HEK293 (cell line): Measurements from ENCODE around the gene CENPS.

Source experiments
- CTCF ChIA-PET: fragments of 350-600 bp; formaldehyde crosslinking; extraction: SDS; loops from one replicate; lab custom pipeline; 2021; ENCODE audit warnings: antibody characterized with exemption; lab: Yijun Ruan, JAX
- POLR2A ChIA-PET: fragments of 300-600 bp; formaldehyde crosslinking; extraction: SDS; loops from one replicate; lab custom pipeline; 2020; ENCODE audit warnings: antibody characterized with exemption, inconsistent platforms; lab: Yijun Ruan, JAX
- H3K27ac ChIP-seq: fragments of 200-500 bp; sonication (Bioruptor generic); 2 replicates; pipeline ENCODE4 v1.5.1; 2014; ENCODE audit warnings: low read depth, low read length, control low read depth, inconsistent platforms; ENCODE audit errors: extremely low read depth
- H3K36me3 ChIP-seq, 2 experiments: fragments of 200-500 bp in 1 of 2; sonication (Bioruptor generic) in 1 of 2; 1 replicate in 1 of 2; 2 replicates in 1 of 2; pipeline ENCODE4 v1.5.1; 2014 to 2017; ENCODE audit warnings: inconsistent platforms in 2 of 2, low read length in 2 of 2; ENCODE audit not compliant: control insufficient read depth in 2 of 2, insufficient read depth in 1 of 2
- H3K4me1 ChIP-seq: fragments of 200-500 bp; sonication (Bioruptor generic); 2 replicates; pipeline ENCODE4 v1.5.1; 2014; ENCODE audit warnings: mild to moderate bottlenecking, low read length, inconsistent platforms; ENCODE audit not compliant: control insufficient read depth, insufficient read depth
- H3K4me3 ChIP-seq: 2 replicates; pipeline ENCODE4 v1.5.1; 2011; ENCODE audit warnings: low read depth, mild to moderate bottlenecking, control low read depth, low read length, moderate library complexity
- H3K9me3 ChIP-seq: fragments of 200-500 bp; sonication (Bioruptor generic); 2 replicates; pipeline ENCODE4 v1.5.1; 2014; ENCODE audit warnings: low read depth, low read length, inconsistent platforms; ENCODE audit not compliant: control insufficient read depth, insufficient read depth
- GLI2 ChIP-seq: fragments of 450-650 bp; formaldehyde crosslinking; IDR thresholded peaks from 2 replicates; pipeline ENCODE4; 2017; ENCODE audit warnings: missing biosample characterization, missing genetic modification characterization, low read depth, borderline replicate concordance
- HOXA7 ChIP-seq: sonication (generic); formaldehyde crosslinking; IDR thresholded peaks from 2 replicates; pipeline ENCODE4 v1.8.1; 2022; ENCODE audit warnings: missing genetic modification reagents, borderline replicate concordance
- MYNN ChIP-seq: fragments of 450-650 bp; formaldehyde crosslinking; IDR thresholded peaks from 2 replicates; pipeline ENCODE4 v1.5.1; 2016; ENCODE audit warnings: missing biosample characterization, missing genetic modification characterization, borderline replicate concordance
- PRDM6 ChIP-seq: fragments of 450-650 bp; formaldehyde crosslinking; IDR thresholded peaks from 2 replicates; pipeline ENCODE4 v1.5.1; 2017; ENCODE audit warnings: missing biosample characterization, missing genetic modification characterization
- YY2 ChIP-seq: fragments of 450-650 bp; formaldehyde crosslinking; IDR thresholded peaks from 2 replicates; pipeline ENCODE4 v1.5.1; 2016; ENCODE audit warnings: missing biosample characterization, missing genetic modification characterization
- ZNF169 ChIP-seq: fragments of 450-650 bp; formaldehyde crosslinking; IDR thresholded peaks from 2 replicates; pipeline ENCODE4 v1.5.1; 2016; ENCODE audit warnings: missing biosample characterization, missing genetic modification characterization
- ZNF23 ChIP-seq: fragments of 450-650 bp; formaldehyde crosslinking; IDR thresholded peaks from 2 replicates; pipeline ENCODE4 v1.5.1; 2016; ENCODE audit warnings: missing biosample characterization, missing genetic modification characterization, borderline replicate concordance
- ZNF350 ChIP-seq: fragments of 450-650 bp; formaldehyde crosslinking; IDR thresholded peaks from 2 replicates; pipeline ENCODE4 v1.5.0; 2017; ENCODE audit warnings: missing biosample characterization, mild to moderate bottlenecking, missing genetic modification characterization
- ZNF391 ChIP-seq: fragments of 450-650 bp; formaldehyde crosslinking; IDR thresholded peaks from 2 replicates; pipeline ENCODE4 v1.5.1; 2016; ENCODE audit warnings: low read depth, missing biosample characterization, missing genetic modification characterization, borderline replicate concordance
- ZNF423 ChIP-seq: fragments of 450-650 bp; formaldehyde crosslinking; IDR thresholded peaks from 2 replicates; pipeline ENCODE4 v1.5.1; 2016; ENCODE audit warnings: missing biosample characterization, missing genetic modification characterization
- ZNF513 ChIP-seq: fragments of 450-650 bp; IDR thresholded peaks from 2 replicates; pipeline ENCODE4 v1.5.1; 2018; ENCODE audit warnings: missing biosample characterization, missing genetic modification characterization
- ZNF629 ChIP-seq: fragments of 450-650 bp; formaldehyde crosslinking; IDR thresholded peaks from 2 replicates; pipeline ENCODE4 v1.5.1; 2017; ENCODE audit warnings: missing biosample characterization, missing genetic modification characterization
- ZNF76 ChIP-seq: fragments of 450-650 bp; formaldehyde crosslinking; IDR thresholded peaks from 2 replicates; pipeline ENCODE4; 2016; ENCODE audit warnings: low read depth, missing biosample characterization, missing genetic modification characterization, borderline replicate concordance
- ZNF785 ChIP-seq: fragments of 450-650 bp; formaldehyde crosslinking; IDR thresholded peaks from 2 replicates; pipeline ENCODE4 v1.5.1; 2016; ENCODE audit warnings: missing biosample characterization, missing genetic modification characterization
- TF ChIP-seq, protein P1 (sequence below): fragments of 450-650 bp; formaldehyde crosslinking; IDR thresholded peaks from 2 replicates; pipeline ENCODE4 v1.5.1; 2016; ENCODE audit warnings: missing biosample characterization, missing genetic modification characterization
- TF ChIP-seq, protein P2 (sequence below): fragments of 450-650 bp; formaldehyde crosslinking; IDR thresholded peaks from 2 replicates; pipeline ENCODE4 v1.5.1; 2016; ENCODE audit warnings: missing biosample characterization, missing genetic modification characterization, borderline replicate concordance
- TF ChIP-seq, protein P3 (sequence below): fragments of 450-650 bp; formaldehyde crosslinking; IDR thresholded peaks from 2 replicates; pipeline ENCODE4 v1.5.1; 2017; ENCODE audit warnings: missing biosample characterization, missing genetic modification characterization
- TF ChIP-seq, protein P4 (sequence below): fragments of 450-650 bp; formaldehyde crosslinking; optimal IDR thresholded peaks from 2 replicates; pipeline ENCODE3; 2016; ENCODE audit warnings: missing biosample characterization, mild to moderate bottlenecking, missing genetic modification characterization

Gene CENPS

GRCh38 chr1:10450836-10451235 is 20.6 kb downstream of the CENPS start:
- no peak overlapping the region; the same call in 1 of the 2 replicates for H3K27ac ChIP-seq
- CTCF ChIA-PET = no interaction called here
- H3K36me3 ChIP-seq = peaks cover 0 to 17% of the 10 kb centered on the region in 2 experiments; a peak in 2 of 3 replicates
- POLR2A ChIA-PET = interaction anchor here (1.1 kb wide), 1 partner anchor 9 kb away, joined by 3 read pairs; no protein-coding TSS in a partner anchor
- H3K4me3 ChIP-seq = no peak overlapping the region
- TF ChIP-seq ZNF76 (tag by site-specific recombination) = no peak
- no peak for TF ChIP-seq GLI2
- TF ChIP-seq ZNF629 (tag by site-specific recombination) = no peak
- no peak for TF ChIP-seq ZNF785 (tag by site-specific recombination)
- TF ChIP-seq, protein P1, sequence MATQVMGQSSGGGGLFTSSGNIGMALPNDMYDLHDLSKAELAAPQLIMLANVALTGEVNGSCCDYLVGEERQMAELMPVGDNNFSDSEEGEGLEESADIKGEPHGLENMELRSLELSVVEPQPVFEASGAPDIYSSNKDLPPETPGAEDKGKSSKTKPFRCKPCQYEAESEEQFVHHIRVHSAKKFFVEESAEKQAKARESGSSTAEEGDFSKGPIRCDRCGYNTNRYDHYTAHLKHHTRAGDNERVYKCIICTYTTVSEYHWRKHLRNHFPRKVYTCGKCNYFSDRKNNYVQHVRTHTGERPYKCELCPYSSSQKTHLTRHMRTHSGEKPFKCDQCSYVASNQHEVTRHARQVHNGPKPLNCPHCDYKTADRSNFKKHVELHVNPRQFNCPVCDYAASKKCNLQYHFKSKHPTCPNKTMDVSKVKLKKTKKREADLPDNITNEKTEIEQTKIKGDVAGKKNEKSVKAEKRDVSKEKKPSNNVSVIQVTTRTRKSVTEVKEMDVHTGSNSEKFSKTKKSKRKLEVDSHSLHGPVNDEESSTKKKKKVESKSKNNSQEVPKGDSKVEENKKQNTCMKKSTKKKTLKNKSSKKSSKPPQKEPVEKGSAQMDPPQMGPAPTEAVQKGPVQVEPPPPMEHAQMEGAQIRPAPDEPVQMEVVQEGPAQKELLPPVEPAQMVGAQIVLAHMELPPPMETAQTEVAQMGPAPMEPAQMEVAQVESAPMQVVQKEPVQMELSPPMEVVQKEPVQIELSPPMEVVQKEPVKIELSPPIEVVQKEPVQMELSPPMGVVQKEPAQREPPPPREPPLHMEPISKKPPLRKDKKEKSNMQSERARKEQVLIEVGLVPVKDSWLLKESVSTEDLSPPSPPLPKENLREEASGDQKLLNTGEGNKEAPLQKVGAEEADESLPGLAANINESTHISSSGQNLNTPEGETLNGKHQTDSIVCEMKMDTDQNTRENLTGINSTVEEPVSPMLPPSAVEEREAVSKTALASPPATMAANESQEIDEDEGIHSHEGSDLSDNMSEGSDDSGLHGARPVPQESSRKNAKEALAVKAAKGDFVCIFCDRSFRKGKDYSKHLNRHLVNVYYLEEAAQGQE (tag by site-specific recombination) = no peak
- no peak for TF ChIP-seq ZNF391
- TF ChIP-seq MYNN (tag by site-specific recombination) = no peak
- TF ChIP-seq ZNF350 (tag by site-specific recombination) = no peak
- no peak for TF ChIP-seq PRDM6 (tag by site-specific recombination)
- no peak for TF ChIP-seq ZNF169 (tag by site-specific recombination)
- no peak for TF ChIP-seq ZNF23 (tag by site-specific recombination)
- TF ChIP-seq ZNF423 (tag by site-specific recombination) = no peak
- TF ChIP-seq ZNF513 (tag by site-specific recombination) = no peak
- TF ChIP-seq, protein P2, sequence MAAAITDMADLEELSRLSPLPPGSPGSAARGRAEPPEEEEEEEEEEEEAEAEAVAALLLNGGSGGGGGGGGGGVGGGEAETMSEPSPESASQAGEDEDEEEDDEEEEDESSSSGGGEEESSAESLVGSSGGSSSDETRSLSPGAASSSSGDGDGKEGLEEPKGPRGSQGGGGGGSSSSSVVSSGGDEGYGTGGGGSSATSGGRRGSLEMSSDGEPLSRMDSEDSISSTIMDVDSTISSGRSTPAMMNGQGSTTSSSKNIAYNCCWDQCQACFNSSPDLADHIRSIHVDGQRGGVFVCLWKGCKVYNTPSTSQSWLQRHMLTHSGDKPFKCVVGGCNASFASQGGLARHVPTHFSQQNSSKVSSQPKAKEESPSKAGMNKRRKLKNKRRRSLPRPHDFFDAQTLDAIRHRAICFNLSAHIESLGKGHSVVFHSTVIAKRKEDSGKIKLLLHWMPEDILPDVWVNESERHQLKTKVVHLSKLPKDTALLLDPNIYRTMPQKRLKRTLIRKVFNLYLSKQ (tag by site-specific recombination) = no peak
- TF ChIP-seq HOXA7 (CRISPR knock-in tag) = no peak
- no peak for TF ChIP-seq YY2 (tag by site-specific recombination)
- TF ChIP-seq, protein P3, sequence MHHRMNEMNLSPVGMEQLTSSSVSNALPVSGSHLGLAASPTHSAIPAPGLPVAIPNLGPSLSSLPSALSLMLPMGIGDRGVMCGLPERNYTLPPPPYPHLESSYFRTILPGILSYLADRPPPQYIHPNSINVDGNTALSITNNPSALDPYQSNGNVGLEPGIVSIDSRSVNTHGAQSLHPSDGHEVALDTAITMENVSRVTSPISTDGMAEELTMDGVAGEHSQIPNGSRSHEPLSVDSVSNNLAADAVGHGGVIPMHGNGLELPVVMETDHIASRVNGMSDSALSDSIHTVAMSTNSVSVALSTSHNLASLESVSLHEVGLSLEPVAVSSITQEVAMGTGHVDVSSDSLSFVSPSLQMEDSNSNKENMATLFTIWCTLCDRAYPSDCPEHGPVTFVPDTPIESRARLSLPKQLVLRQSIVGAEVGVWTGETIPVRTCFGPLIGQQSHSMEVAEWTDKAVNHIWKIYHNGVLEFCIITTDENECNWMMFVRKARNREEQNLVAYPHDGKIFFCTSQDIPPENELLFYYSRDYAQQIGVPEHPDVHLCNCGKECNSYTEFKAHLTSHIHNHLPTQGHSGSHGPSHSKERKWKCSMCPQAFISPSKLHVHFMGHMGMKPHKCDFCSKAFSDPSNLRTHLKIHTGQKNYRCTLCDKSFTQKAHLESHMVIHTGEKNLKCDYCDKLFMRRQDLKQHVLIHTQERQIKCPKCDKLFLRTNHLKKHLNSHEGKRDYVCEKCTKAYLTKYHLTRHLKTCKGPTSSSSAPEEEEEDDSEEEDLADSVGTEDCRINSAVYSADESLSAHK = no peak
- TF ChIP-seq, protein P4, sequence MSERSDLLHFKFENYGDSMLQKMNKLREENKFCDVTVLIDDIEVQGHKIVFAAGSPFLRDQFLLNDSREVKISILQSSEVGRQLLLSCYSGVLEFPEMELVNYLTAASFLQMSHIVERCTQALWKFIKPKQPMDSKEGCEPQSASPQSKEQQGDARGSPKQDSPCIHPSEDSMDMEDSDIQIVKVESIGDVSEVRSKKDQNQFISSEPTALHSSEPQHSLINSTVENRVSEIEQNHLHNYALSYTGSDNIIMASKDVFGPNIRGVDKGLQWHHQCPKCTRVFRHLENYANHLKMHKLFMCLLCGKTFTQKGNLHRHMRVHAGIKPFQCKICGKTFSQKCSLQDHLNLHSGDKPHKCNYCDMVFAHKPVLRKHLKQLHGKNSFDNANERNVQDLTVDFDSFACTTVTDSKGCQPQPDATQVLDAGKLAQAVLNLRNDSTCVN (tag by site-specific recombination) = no peak
- no peaks in the 10 kb centered on the region for H3K4me1 ChIP-seq
- H3K9me3 ChIP-seq = no peaks in the 10 kb centered on the region
